ENCODE measurements around the gene GPR132.
"Not testable (repeated sequence)": the region's sequence is repeated elsewhere in the genome, so short reads cannot be mapped to it uniquely, and the experiment has no call there.

The GPR132 gene

DNA sequence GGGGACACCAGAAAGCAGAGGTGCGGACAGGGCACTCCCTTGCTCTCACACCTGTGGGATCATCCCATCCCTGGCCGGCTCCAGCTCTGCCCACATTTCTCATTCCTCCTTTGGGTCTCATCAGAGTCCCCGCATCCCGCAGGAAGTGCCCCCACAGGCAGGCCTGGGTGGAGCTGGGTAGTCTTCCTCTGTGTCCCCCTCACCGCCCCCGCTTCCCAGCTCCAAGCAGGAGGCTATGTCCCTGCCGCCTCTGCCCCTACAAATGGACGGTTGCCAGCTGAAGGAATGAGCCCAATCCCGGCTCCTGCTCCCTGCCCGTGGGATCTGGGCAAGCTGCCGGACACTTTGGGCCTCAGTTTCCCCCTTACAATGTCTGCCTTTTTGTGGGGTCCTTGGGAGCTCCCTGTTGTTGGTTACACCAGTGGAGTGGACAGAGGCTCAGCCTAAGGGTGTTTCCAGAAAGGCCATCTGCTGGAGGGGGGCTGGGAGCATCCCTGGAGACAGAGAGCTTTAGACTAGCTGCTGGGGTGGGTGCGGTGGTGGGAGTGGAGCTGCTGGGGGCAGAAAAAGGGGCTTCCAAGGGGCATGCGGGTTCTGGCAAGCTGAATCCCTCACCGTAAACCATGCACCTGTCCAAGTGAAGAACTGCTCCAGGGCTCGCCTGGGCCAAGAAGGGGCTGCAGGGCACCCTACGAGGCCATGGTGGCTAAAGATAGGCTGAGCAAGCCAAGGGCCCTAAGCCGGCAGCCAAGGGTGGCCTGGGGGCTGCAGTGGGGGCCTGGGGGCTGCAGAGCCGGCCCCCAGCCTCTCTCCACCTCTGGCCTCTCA lies 7.9 kb upstream of the GPR132 start:
- H3K4me1 Mint-ChIP-seq = peaks cover 68% of the 10 kb centered on the region
- H3K4me3 Mint-ChIP-seq = no peak overlapping the region
- H3K9me3 Mint-ChIP-seq = no peaks in the 10 kb centered on the region
- no peak overlapping the region for H3K27ac Mint-ChIP-seq
- no peak for DNase-seq (ENCODE audit: low spot score in 2 of 2)
- no peak for ATAC-seq
- peaks cover 23% of the 10 kb centered on the region for H3K36me3 Mint-ChIP-seq

DNA sequence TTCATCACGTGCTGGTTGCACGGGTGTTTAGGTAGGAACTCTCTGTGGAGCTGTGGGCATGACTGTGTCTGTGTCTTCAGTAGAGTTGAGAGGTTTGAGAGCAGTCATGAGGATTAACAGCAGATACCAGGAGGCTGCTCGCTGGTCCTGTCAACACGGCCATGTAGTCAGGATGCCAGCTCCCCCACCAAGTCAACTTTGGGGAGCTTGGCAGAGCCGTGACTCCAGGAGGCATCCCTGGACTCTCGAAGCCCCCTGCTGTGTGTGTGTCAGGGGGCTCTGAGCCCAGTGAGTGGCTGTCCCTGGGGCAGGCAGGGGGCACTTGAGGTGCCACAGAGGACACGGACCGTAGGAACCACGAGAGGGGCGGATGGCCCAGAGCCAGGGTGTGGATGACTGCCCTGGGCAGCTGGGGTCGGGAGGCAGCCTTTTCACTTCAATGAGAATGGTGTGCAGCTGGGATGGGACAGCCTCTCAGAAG lies 7.2 kb upstream of the GPR132 start:
- no peak for DNase-seq (ENCODE audit: low spot score in 2 of 2)
- Mint-ChIP-seq H3K4me3 (no peak overlapping the region), H3K9me3 (no peaks in the 10 kb centered on the region), H3K36me3 (peaks cover 23% of the 10 kb centered on the region), H3K4me1 (peaks cover 70% of the 10 kb centered on the region), H3K27ac (no peak overlapping the region)
- ATAC-seq = no peak

DNA sequence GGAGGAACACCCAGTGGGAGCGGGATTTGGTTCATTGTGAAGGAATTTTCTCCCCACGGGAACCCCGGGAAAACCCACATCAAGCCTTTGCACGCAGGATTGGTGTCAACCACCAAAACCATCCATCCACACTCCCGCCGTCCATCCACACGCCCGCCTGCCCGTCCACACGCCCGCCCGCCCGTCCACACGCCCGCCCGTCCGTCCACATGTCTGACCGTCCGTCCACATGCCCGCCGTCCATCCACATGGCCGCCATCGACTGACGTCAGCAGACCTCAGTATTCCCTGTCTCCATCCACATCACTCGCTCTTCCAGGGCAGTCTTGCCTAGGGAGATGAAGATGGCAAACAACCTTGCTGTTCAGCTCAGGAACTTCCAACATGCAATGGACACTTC lies 6.7 kb upstream of the GPR132 start:
- Mint-ChIP-seq H3K9me3 (no peaks in the 10 kb centered on the region), H3K27ac (peak overlapping the region; percentile 98), H3K4me1 (peaks cover 70% of the 10 kb centered on the region), H3K36me3 (peaks cover 23% of the 10 kb centered on the region), H3K4me3 (no peak overlapping the region)
- no peak for ATAC-seq
- DNase-seq (ENCODE audit: low spot score in 2 of 2) = no peak

DNA sequence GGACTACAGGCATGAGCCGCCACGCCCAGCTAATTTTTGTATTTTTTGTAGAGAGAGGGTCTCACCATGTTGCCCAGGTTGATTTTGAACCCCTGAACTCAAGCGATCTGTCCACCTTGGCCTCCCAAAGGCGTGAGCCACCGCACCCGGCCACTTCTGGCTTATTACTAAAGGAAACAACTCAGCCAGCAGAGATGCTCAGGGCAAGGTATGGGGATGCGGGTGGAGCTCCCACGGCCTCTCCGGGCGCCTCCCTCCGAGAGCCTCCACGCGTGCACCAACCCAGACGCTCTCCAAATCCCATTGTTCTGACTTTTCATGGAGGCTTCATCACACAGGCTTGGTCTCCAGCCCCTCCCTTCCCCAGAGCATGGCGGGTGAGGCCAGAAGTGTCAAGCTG lies 6.1 kb upstream of the GPR132 start:
- peak overlapping the region; percentile 98 for H3K27ac Mint-ChIP-seq
- H3K9me3 Mint-ChIP-seq = no peaks in the 10 kb centered on the region
- H3K4me3 Mint-ChIP-seq = no peak overlapping the region
- DNase-seq (ENCODE audit: low spot score in 2 of 2) (peak in 1 of 2 donors; percentile 49), ATAC-seq (no peak)
- H3K36me3 Mint-ChIP-seq = peaks cover 23% of the 10 kb centered on the region
- H3K4me1 Mint-ChIP-seq = peaks cover 70% of the 10 kb centered on the region

DNA sequence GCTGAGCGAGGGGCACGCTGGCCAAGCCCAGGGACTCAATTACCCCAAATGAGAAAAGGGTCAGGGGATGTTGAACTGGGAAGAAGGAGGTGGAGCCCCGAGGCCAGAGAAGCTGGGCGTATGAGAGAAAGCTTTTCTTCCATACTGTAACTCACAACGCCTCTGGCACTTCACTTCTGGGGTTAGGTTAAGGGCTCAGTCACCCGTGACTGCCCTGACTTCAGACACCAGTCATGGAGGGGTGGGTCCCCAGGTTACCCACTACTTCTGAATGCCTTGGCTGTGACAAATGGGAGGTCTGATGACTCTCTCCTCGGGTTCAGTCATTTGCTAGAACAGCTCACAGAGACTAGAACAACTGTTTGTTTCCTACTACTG lies 5.5 kb upstream of the GPR132 start:
- Mint-ChIP-seq H3K9me3 (no peaks in the 10 kb centered on the region), H3K4me1 (peaks cover 72% of the 10 kb centered on the region), H3K27ac (peak overlapping the region; percentile 98), H3K36me3 (peaks cover 28% of the 10 kb centered on the region), H3K4me3 (peak overlapping the region; percentile 66)
- DNase-seq (ENCODE audit: low spot score in 2 of 2) (peak; percentile 43 to 78), ATAC-seq (peak; percentile 83)

DNA sequence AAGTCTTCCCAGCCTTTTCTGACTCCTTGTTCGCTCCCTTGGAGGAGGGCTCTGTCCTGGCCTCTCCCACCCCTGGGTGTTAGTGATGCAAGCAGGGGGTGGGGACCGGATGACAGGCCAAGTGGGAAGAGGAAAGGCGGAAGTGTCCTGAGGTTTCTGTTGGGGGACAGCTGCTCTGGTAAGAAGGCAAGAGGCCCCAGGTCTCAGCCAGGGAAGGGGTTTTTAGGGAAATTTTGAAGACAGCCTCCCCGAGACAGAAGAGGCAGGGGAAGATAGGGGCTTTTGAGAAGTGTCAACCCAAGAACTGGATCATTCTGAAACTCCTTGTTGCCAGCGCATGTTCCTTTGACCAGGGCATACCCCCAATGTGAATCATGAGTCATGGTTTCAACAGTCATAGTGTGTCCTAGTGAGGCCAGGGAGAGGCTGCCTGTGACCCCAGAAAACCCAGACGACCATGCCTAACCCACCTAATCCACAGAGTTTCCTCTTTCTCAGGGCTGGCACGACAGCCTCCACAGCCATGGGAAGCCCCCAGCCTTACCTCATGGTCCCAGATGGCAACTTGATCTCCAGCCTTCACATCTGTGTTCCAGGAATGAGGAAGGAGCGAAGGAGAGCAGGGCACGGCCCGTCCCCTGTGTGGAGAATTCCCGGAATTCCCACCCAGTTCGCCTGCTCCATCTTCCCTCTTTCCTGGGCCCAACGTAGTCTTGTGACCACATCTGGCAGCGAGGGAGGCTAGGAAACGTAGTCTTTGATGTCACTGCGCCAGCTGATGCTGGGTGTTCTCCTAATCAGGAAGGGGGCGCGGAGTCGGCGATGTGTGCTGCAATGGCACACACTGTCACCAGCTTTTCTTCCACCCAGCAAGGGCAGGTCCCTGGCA lies 4.9 kb upstream of the GPR132 start:
- peak overlapping the region; percentile 66 for H3K4me3 Mint-ChIP-seq
- H3K4me1 Mint-ChIP-seq = peaks cover 73% of the 10 kb centered on the region
- H3K9me3 Mint-ChIP-seq = no peaks in the 10 kb centered on the region
- DNase-seq (ENCODE audit: low spot score in 2 of 2) (peak; percentile 50 to 88), ATAC-seq (peak; percentile 81)
- peaks cover 34% of the 10 kb centered on the region for H3K36me3 Mint-ChIP-seq
- peak overlapping the region; percentile 98 for H3K27ac Mint-ChIP-seq

DNA sequence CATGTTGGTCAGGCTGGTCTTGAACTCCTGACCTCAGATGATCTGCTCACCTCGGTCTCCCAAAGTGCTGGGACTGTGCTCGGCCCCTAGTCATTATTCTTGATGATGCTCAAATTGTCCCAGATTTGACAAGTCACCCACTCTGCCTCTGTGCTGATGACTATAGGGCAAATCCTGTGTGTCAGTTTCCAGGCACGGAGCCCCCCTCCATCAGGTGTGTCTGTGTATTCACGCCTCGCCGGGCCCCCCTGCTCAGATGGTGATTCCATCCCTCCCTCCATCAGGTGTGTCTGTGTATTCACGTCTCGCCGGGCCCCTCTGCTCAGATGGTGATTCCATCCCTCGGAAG lies 4.3 kb upstream of the GPR132 start:
- peak overlapping the region; percentile 98 for H3K27ac Mint-ChIP-seq
- ATAC-seq (no peak), DNase-seq (ENCODE audit: low spot score in 2 of 2) (no peak)
- H3K4me3 Mint-ChIP-seq = peak overlapping the region; percentile 66
- H3K36me3 Mint-ChIP-seq = peaks cover 40% of the 10 kb centered on the region
- no peaks in the 10 kb centered on the region for H3K9me3 Mint-ChIP-seq
- peaks cover 77% of the 10 kb centered on the region for H3K4me1 Mint-ChIP-seq

DNA sequence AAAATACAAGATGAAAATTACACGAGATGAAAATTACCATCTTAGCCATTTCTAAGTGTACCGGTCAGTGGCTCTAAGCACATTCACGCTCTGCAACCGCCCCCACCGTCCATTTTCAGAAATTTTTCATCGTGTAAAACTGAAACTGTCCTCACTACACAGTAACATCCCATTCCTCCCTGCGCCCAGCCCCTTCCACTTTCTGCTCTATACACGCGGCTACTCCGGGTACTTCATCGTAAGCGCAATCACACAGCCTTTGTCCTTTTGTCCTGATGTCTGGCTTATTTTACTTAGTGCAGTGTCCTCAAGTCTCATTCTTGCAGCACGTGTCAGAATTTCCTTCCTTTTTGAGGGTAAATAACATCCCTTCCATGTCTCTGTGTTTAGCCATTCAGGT lies 3.6 kb upstream of the GPR132 start:
- Mint-ChIP-seq H3K4me1 (peaks cover 80% of the 10 kb centered on the region), H3K4me3 (peak overlapping the region; percentile 66), H3K9me3 (no peaks in the 10 kb centered on the region), H3K27ac (peak overlapping the region; percentile 98), H3K36me3 (peaks cover 47% of the 10 kb centered on the region)
- DNase-seq (ENCODE audit: low spot score in 2 of 2) (peak in 1 of 2 donors; percentile 50), ATAC-seq (no peak)

DNA sequence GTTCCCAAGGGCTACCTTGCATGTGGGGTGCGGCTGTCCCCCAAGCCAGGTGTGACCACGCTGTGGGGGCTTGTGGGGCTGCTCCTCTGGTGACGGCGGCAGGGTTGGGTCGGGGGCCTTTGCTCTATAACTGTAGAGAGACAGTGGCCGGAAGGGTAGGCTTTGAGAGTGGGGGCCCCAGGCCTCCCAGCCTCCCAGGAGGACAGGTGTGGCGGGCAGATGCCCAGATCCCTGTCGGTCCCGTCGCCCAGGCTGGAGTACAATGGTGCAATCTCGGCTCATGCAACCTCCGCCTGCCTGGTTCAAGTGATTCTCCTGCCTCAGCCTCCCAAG lies 2.7 kb upstream of the GPR132 start:
- Mint-ChIP-seq H3K27ac (no peak overlapping the region), H3K4me3 (peak overlapping the region; percentile 100), H3K36me3 (peaks cover 56% of the 10 kb centered on the region)

DNA sequence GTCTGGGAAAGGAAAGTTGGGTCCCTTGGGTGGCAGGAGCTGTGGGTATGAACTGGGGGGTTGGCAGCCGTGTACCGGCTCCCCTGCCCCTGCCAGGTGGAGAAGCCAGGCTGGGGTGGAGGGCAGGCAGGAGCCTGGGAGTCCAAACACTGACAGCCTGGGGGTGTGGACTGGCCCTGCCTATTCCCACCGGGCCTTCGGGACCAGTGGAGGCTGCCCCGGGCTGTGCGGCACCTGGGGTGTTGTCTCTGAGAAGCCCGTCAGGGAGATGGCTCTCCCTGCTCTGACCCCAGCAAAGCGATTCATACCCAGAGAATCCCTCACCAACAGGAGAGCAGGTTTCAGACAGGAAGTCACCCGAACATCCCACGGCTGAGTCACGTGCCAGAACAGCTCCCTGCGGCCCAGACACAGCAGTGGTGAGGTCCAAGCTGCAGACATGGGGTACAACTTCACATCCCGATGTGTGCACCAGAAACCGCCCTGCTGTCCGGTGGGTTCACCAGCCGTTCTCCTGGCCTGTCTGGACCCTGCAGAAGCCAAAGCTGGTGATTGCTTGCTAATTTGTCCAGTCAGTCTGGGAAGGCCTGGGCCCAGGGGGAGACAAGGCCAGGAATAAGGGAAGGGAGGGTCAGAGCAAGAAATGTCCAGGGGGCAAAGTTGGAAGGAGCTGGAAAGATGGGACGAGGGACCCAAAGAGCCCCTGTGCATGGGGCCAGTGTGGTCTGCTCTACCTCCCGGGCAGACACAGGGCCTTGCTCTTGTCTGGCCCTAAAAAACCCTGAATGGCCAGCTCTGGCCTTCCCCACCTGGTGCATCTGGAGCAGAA lies 2.1 kb upstream of the GPR132 start:
- no peaks in the 10 kb centered on the region for H3K9me3 Mint-ChIP-seq
- DNase-seq (ENCODE audit: low spot score in 2 of 2) = peak in 1 of 2 donors; percentile 79
- peaks cover 62% of the 10 kb centered on the region for H3K36me3 Mint-ChIP-seq
- H3K27ac Mint-ChIP-seq = peak overlapping the region; percentile 97
- H3K4me1 Mint-ChIP-seq = peaks cover 81% of the 10 kb centered on the region
- ATAC-seq = peak; percentile 18
- H3K4me3 Mint-ChIP-seq = peak overlapping the region; percentile 100

More for the DNA sequence above, 2.7 kb upstream of the GPR132 start:
- Mint-ChIP-seq H3K4me1 (peaks cover 81% of the 10 kb centered on the region), H3K9me3 (no peaks in the 10 kb centered on the region)
- ATAC-seq (no peak), DNase-seq (ENCODE audit: low spot score in 2 of 2) (peak in 1 of 2 donors; percentile 52)

DNA sequence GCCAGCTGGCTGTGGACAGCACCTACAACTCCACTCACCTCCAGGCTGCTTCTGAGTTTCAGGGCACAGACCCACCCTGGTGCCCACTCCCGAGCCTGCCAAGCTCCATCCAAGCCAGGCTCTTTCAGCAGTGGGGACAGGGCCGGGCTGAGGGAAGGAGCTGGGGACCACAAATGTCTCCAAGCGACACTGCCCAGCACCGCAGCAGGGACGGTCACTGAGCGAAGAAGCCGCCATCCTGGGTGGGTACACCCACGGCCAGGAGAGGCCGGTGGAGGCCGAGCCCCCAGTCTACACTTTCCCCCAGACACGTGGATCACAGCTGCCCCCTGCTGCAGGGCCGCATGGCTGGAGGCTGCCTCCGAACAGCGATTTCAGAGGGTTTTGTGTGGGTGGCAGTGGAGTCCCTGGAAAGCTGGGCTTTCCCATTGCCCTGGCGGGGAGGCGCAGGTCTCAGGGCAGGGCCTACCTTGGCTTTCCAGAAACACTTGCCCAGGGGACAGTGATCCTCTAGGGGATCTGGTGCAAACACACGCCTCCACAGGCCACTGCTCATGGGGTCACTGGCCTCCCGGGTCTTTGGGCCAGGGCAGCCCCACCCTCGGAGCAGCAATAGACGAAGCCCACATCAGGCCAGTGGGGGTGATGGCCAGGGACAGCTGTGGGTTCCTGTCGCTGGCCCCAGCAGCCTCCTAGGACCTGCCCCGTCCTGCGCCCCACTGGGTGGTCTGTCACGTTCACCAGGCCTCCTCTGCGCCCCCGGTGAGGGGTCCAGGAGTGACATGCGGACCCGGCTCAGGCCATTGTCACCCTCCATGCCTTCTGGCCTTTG lies 1.2 kb upstream of the GPR132 start:
- Mint-ChIP-seq H3K27ac (peak overlapping the region; percentile 97), H3K4me3 (peak overlapping the region; percentile 100), H3K4me1 (peaks cover 82% of the 10 kb centered on the region), H3K9me3 (no peaks in the 10 kb centered on the region), H3K36me3 (peaks cover 66% of the 10 kb centered on the region)
- ATAC-seq = no peak
- DNase-seq (ENCODE audit: low spot score in 2 of 2) = peak in 1 of 2 donors; percentile 68

DNA sequence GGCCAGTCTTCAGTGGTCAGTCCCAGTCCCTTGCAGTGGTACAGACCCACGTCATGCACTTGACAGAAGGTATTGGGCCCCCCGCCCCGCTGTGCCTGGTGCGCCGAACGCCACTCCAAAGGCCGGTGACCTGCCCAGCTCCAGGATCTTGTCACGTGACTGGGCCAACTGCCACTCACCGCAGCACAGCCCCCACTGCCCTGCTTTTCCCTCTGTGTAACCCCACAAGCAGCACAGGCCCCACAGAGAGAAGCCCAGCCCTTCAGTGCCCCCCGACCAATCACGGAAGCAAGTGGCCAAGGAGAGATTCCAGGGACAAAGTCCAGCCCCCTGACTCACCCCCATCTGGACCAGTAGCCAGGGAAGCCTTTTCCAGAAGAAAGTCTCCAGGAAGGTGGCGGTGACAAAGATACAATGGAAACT lies 498 bp downstream of the GPR132 start:
- DNase-seq (ENCODE audit: low spot score in 2 of 2) (peak in 1 of 2 donors; percentile 76), ATAC-seq (peak; percentile 20)
- peak overlapping the region; percentile 100 for H3K4me3 Mint-ChIP-seq
- peak overlapping the region; percentile 97 for H3K27ac Mint-ChIP-seq
- no peaks in the 10 kb centered on the region for H3K9me3 Mint-ChIP-seq
- H3K4me1 Mint-ChIP-seq = peaks cover 80% of the 10 kb centered on the region
- peaks cover 70% of the 10 kb centered on the region for H3K36me3 Mint-ChIP-seq

DNA sequence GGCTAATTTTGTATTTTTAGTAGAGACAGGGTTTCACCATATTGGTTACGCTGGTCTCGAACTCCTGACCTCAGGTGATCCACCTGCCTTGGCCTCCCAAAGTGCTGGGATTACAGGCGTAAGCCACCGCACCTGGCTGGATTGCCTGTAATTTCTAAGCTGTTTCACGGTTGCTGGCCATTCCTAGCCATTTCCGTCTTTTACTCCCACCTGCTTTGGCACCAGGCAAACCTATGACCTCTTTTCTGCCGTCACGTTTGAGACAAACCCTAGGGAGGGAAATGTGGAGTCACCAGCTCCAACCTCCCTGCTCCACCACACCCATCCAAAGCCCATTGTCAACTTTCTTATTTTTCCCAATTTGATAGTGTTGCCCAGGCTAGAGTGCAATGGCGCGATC lies 1.2 kb downstream of the GPR132 start:
- Mint-ChIP-seq H3K27ac (peak overlapping the region; percentile 97), H3K36me3 (peaks cover 70% of the 10 kb centered on the region), H3K9me3 (no peaks in the 10 kb centered on the region), H3K4me1 (peaks cover 80% of the 10 kb centered on the region), H3K4me3 (peak overlapping the region; percentile 100)
- no peak for DNase-seq (ENCODE audit: low spot score in 2 of 2)
- no peak for ATAC-seq

DNA sequence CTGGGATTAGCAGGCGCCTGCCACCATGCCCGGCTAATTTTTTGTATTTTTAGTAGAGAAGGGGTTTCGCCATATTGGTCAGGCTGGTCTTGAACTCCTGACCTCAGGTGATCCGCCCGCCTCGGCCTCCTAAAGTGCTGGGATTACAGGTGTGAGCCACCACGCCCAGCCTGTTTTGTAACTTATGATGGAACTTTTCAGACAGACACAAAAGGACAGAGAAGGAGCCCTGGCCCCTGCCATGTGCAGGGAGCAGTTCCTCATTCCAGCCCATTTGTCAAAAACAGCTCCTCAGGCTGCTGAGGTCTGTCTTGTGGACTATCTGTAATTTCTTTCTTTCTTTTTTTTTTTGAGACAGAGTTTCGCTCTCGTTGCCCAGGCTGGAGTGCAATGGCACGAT lies 1.7 kb downstream of the GPR132 start:
- not testable (repeated sequence) for ATAC-seq; DNase-seq (ENCODE audit: low spot score in 2 of 2); H3K9me3 Mint-ChIP-seq
- peak overlapping the region; percentile 100 for H3K4me3 Mint-ChIP-seq
- H3K27ac Mint-ChIP-seq = peak overlapping the region; percentile 97
- peaks cover 73% of the 10 kb centered on the region for H3K36me3 Mint-ChIP-seq
- H3K4me1 Mint-ChIP-seq = peaks cover 80% of the 10 kb centered on the region

Measured in stimulated activated effector memory CD8-positive, alpha-beta T cell treated with anti-CD3 and anti-CD28 coated beads, Interleukin-12 subunit alpha, Interleukin-12 subunit beta, amount 100 ng/mL, for 72 hours (primary cell).